Spleen (tissue), 11 donors: ENCODE measurements around the gene CHRNA7. TPM values are rescaled to one million over a fixed set of nuclear protein-coding genes. Genes with fewer than 3 reads are reported as not detected.

ENCODE experiments used
- DNase-seq: peaks from one replicate; pipeline ENCODE4 v3.0.0-alpha.2; 2020
- H3K27ac ChIP-seq, 8 donors: fragments of 200-600 bp; sonication (generic) in 7 of 8; 1 replicate in 4 of 8; 2 replicates in 4 of 8; pipeline versions ENCODE4 v1.5.0 to v1.8.0; 2016 to 2021; ENCODE audit warnings: inconsistent platforms in 4 of 8, mild to moderate bottlenecking in 4 of 8, moderate library complexity in 1 of 8
- H3K27me3 ChIP-seq, 7 donors: fragments of 200-600 bp; sonication (generic) in 6 of 7; replicated peaks in 1 of 7; 1 replicate in 4 of 7; 2 replicates in 3 of 7; pipeline versions ENCODE4 v1.5.0 to v1.8.0; 2016 to 2021; ENCODE audit warnings: inconsistent platforms in 3 of 7, mild to moderate bottlenecking in 1 of 7
- H3K36me3 ChIP-seq, 6 donors: fragments of 200-600 bp; sonication (generic) in 5 of 6; 1 replicate in 4 of 6; 2 replicates in 2 of 6; pipeline versions ENCODE4 v1.5.0 to v1.8.0; 2016 to 2021; ENCODE audit warnings: inconsistent platforms in 2 of 6
- H3K4me1 ChIP-seq, 6 donors: fragments of 200-600 bp; sonication (generic) in 5 of 6; 1 replicate in 3 of 6; 2 replicates in 3 of 6; pipeline versions ENCODE4 v1.5.0 to v1.8.0; 2016 to 2021; ENCODE audit warnings: inconsistent platforms in 3 of 6
- H3K4me3 ChIP-seq, 8 donors: fragments of 200-600 bp; sonication (generic) in 7 of 8; 1 replicate in 4 of 8; 2 replicates in 4 of 8; pipeline versions ENCODE4 v1.5.0 to v1.8.0; 2016 to 2021; ENCODE audit warnings: inconsistent platforms in 4 of 8, mild to moderate bottlenecking in 4 of 8, moderate library complexity in 2 of 8
- H3K9me3 ChIP-seq, 8 donors: fragments of 200-600 bp; sonication (generic) in 7 of 8; 1 replicate in 4 of 8; 2 replicates in 4 of 8; pipeline versions ENCODE4 v1.5.0 to v1.8.0; 2016 to 2021; ENCODE audit warnings: inconsistent platforms in 4 of 8
- POLR2A ChIP-seq, 3 donors: fragments of 450-650 bp; IDR thresholded peaks; one replicate each; pipeline ENCODE4 v1.5.1; 2017; ENCODE audit warnings: antibody characterized with exemption in 3 of 3, mild to moderate bottlenecking in 1 of 3
- POLR2AphosphoS5 ChIP-seq, 3 donors: sonication (generic); formaldehyde crosslinking; IDR thresholded peaks; one replicate each; pipeline ENCODE4 v1.5.1; 2017; ENCODE audit warnings: antibody characterized with exemption in 3 of 3
- WGBS, 5 donors: extraction: QIAGEN DNeasy Blood & Tissue Kit in 3 of 5; methylation state at CpG; one replicate each; pipeline versions ENCODE4 v1.1.5 to v1.1.7; 2013 to 2018; 5-methylcytosine and 5-hydroxymethylcytosine counted together
- intact Hi-C: fragments of 100-400 bp; cut with DNase I; formaldehyde crosslinking; loops from one replicate; pipeline ENCODE4 v1.15.0; 2023; ENCODE audit warnings: low total_unique reads
- polyA plus RNA-seq, 3 donors: library from polyadenylated mRNA; stranded (reverse); fragments of 200-250 nt; gene quantifications; one replicate each; pipeline ENCODE4 v1.2.1, GENCODE V29; 2013
- total RNA-seq, 7 donors: library from RNA; depleted of rRNA in 3 of 7; stranded (reverse); fragments of >200 nt in 3 of 7; fragmentation: NEBNext Ultra II Directional in 4 of 7; extraction: Animal tissue kit (Norgen Biotek cat#: 25700) in 4 of 7; gene quantifications; one replicate each; pipeline versions ENCODE4 v1.1.0 to v1.2.1, GENCODE V29; 2016 to 2021
- TF ChIP-seq, protein P1 (sequence below), 11 experiments: fragments of 200-600 bp in 7 of 11; fragments of 450-650 bp in 4 of 11; sonication (generic) in 4 of 11; IDR thresholded peaks in 8 of 11; conservative IDR thresholded peaks in 3 of 11; 1 replicate in 7 of 11; 2 replicates in 4 of 11; pipeline versions ENCODE4 v1.4.0 to v1.8.0; 2016 to 2021; ENCODE audit warnings: antibody characterized with exemption in 11 of 11, inconsistent platforms in 4 of 11, mild to moderate bottlenecking in 1 of 11
- donor health status: healthy with polysubstance abuse.
- donor health status: DM: no; HTN: no; CAD: no; lungs with moderate emphysema.
- donor health status: DM: no; HTN: no; CAD: no.
- donor health status: Bipolar disorder and iron deficiency.
- donor health status: healthy.
- donor health status: DM: no; HTN: no; CAD: no.
- donor health status: DM: yes; HTN: yes; CAD: no.

CHRNA7 gene
- total and polyA plus RNA-seq, 10 donors: 0.63 to 11.0 (median 5.3) TPM

DNA sequence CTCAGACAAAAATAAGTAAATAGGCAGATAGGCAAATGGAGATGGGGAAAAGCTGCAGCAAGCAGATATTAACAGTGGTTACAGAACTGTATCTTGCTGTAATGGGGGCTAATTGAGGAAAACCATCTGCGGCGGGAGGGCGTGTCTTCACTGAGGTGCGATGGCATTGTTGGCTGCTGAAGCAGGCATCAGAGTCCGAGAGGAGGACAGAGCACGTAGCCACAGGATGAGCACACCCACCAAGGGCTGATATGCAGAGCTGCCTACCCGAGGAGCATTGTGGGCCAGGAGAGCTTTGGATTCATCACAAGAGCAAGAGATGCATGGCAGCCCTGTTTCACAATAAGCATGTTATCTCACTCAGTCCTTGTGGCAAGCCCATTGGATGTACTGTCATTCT lies 30.4 kb downstream of the CHRNA7 start:
- DNase-seq: no peak
- peaks cover 0 to 6% (median under 1%) of the 10 kb centered on the region in 8 donors for H3K9me3 ChIP-seq
- H3K27me3 ChIP-seq: peaks cover 0 to 4% (median 0%) of the 10 kb centered on the region in 7 donors
- no peak overlapping the region for H3K27ac ChIP-seq
- H3K4me3 ChIP-seq: no peak overlapping the region
- intact Hi-C loops: no loop called here
- 81 to 90% (median 89%) methylated on average over 7 of the region's 7 CpGs for WGBS, 5 donors
- no peaks in the 10 kb centered on the region for H3K4me1 ChIP-seq
- no peak for TF ChIP-seq POLR2AphosphoS5 (IDR thresholded peaks at IDR 0.05)
- no peak for TF ChIP-seq POLR2A (IDR thresholded peaks at IDR 0.05)
- TF ChIP-seq, protein P1, sequence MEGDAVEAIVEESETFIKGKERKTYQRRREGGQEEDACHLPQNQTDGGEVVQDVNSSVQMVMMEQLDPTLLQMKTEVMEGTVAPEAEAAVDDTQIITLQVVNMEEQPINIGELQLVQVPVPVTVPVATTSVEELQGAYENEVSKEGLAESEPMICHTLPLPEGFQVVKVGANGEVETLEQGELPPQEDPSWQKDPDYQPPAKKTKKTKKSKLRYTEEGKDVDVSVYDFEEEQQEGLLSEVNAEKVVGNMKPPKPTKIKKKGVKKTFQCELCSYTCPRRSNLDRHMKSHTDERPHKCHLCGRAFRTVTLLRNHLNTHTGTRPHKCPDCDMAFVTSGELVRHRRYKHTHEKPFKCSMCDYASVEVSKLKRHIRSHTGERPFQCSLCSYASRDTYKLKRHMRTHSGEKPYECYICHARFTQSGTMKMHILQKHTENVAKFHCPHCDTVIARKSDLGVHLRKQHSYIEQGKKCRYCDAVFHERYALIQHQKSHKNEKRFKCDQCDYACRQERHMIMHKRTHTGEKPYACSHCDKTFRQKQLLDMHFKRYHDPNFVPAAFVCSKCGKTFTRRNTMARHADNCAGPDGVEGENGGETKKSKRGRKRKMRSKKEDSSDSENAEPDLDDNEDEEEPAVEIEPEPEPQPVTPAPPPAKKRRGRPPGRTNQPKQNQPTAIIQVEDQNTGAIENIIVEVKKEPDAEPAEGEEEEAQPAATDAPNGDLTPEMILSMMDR (IDR thresholded peaks at IDR 0.05 in 8 of 11, conservative IDR thresholded peaks at IDR 0.05 in 3 of 11): no peak
- H3K36me3 ChIP-seq: no peaks in the 10 kb centered on the region

- Histone ChIP-seq H3K9me3 (peaks cover 0 to 56% (median 41%) of the 10 kb centered on the region in 8 donors), H3K27me3 (no peaks in the 10 kb centered on the region), H3K27ac (no peak overlapping the region), H3K4me3 (no peak overlapping the region), H3K36me3 (no peaks in the 10 kb centered on the region), H3K4me1 (no peaks in the 10 kb centered on the region)
- TF ChIP-seq, protein P1 (IDR thresholded peaks at IDR 0.05 in 8 of 11, conservative IDR thresholded peaks at IDR 0.05 in 3 of 11): no peak
- TF ChIP-seq POLR2A (IDR thresholded peaks at IDR 0.05) (no peak), POLR2AphosphoS5 (IDR thresholded peaks at IDR 0.05) (no peak)
- 93 to 100% (median 96%) methylated on average over 1 of the region's 1 CpG for WGBS, 5 donors
- intact Hi-C loops: no loop called here
- no peak for DNase-seq
Observed at GRCh38 chr15:32067115-32067514, 36.8 kb downstream of the CHRNA7 start.

DNA sequence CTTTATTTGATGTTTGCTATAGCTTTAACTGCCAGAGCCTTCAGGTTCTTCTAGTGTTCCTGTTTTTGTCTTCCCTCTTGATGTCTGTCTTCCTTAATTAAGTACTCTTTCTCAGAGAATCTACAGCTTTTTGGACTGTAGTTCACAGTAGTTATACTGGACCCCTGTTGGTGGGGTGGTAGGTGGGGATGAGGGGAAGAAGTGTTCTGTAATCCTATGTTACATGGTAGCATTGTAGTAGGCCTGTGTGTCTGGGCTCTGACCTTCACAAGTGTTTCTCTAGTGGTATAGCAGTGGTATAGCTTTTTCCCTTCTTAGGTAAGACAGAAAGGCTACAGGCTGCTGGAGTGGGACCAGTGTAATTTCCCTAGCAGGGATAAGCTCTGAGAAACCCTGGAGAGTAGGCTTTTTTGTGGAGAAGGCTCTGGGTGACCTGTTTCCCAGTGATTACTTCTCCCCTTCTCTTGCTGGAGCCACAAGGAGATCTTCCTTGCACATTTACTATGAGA lies 59.6 kb downstream of the CHRNA7 start:
- H3K4me3 ChIP-seq: no peak overlapping the region
- DNase-seq: no peak
- no peaks in the 10 kb centered on the region for H3K4me1 ChIP-seq
- intact Hi-C loops: no loop called here
- H3K27ac ChIP-seq: no peak overlapping the region
- no peaks in the 10 kb centered on the region for H3K36me3 ChIP-seq
- TF ChIP-seq, protein P1 (IDR thresholded peaks at IDR 0.05 in 8 of 11, conservative IDR thresholded peaks at IDR 0.05 in 3 of 11): no peak
- TF ChIP-seq POLR2A (IDR thresholded peaks at IDR 0.05) (no peak), POLR2AphosphoS5 (IDR thresholded peaks at IDR 0.05) (no peak)
- peaks cover 0 to 17% (median 4%) of the 10 kb centered on the region in 8 donors for H3K9me3 ChIP-seq
- peaks cover 0 to under 1% (median 0%) of the 10 kb centered on the region in 7 donors for H3K27me3 ChIP-seq

- intact Hi-C loops: no loop called here
Observed at GRCh38 chr15:32091505-32092380, 61.4 kb downstream of the CHRNA7 start.

More at GRCh38 chr15:32091505-32092380, 61.4 kb downstream of the CHRNA7 start:
- TF ChIP-seq, protein P1 (IDR thresholded peaks at IDR 0.05 in 8 of 11, conservative IDR thresholded peaks at IDR 0.05 in 3 of 11): no peak
- no peak for TF ChIP-seq POLR2A (IDR thresholded peaks at IDR 0.05)
- no peak for TF ChIP-seq POLR2AphosphoS5 (IDR thresholded peaks at IDR 0.05)
- Histone ChIP-seq H3K36me3 (no peaks in the 10 kb centered on the region), H3K9me3 (peaks cover 0 to 17% (median 4%) of the 10 kb centered on the region in 8 donors), H3K27ac (no peak overlapping the region), H3K4me3 (no peak overlapping the region), H3K4me1 (no peaks in the 10 kb centered on the region), H3K27me3 (peaks cover 0 to 3% (median 0%) of the 10 kb centered on the region in 7 donors)
- DNase-seq: no peak
- WGBS, 5 donors: 76 to 87% (median 81%) methylated on average over 4 of the region's 4 CpGs
